Measurements from ENCODE around the gene SPATA12.

SPATA12 gene

DNA sequence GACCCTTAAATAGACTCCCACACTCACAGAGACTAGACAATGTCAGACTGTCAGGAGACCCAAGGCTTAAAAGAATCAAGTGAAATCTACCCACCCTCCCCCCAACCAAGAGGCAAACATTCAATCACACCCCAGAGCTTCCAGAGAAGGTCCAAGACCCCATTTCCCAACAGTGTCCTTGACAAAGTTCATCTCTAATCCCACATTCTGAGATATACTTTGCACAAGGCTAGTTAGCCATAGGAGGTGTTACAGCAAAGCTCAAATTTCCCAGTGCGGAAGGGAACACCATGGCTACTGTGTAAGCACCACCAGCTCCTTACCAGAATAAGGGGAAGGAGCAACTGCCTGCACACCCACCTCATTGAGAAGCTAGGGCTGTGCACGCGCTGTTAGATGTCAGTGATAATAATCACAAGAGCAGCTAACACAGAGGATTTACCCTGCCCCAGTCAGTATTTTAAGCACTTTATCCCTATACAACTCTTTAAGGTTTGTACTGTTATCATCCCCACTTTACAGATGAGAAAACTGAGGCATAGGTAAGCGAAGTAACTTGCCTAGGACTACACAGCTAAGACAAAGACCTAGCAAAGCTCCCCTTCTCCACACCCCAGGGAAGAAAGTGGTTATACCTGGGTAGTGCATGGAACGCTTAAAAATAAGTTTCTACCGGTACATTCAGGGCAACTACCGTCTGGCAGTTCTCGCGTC lies 17.3 kb downstream of the SPATA12 start:
- Histone ChIP-seq H3F3A (ENCODE audit: insufficient read depth) (no peaks in the 10 kb centered on the region), H3K79me2 (ENCODE audit: insufficient read depth, low read length) (no peaks in the 10 kb centered on the region), H3K9ac (ENCODE audit: low read length) (no peak overlapping the region), H3K9me3 (ENCODE audit: insufficient read depth, low read length) (no peaks in the 10 kb centered on the region), H3K27me3 (ENCODE audit: low read length) (no peaks in the 10 kb centered on the region), H3K4me2 (ENCODE audit: low read depth, low read length, poor library complexity, severe bottlenecking) (peak overlapping the region; percentile 60), H4K20me1 (ENCODE audit: low read depth, low read length) (no peaks in the 10 kb centered on the region), H3K9me2 (replicated peaks; ENCODE audit: insufficient read depth, low read length) (no peaks in the 10 kb centered on the region), H3K27ac (ENCODE audit: low read depth, low read length) (no peak overlapping the region), H3K4me3 (ENCODE audit: insufficient read depth, low read length, poor library complexity, severe bottlenecking) (no peak overlapping the region), H3K36me3 (ENCODE audit: low read length) (no peaks in the 10 kb centered on the region), H2AFZ (ENCODE audit: low read depth, low read length, severe bottlenecking) (peak overlapping the region; percentile 68)
- TF ChIP-seq, protein P1, sequence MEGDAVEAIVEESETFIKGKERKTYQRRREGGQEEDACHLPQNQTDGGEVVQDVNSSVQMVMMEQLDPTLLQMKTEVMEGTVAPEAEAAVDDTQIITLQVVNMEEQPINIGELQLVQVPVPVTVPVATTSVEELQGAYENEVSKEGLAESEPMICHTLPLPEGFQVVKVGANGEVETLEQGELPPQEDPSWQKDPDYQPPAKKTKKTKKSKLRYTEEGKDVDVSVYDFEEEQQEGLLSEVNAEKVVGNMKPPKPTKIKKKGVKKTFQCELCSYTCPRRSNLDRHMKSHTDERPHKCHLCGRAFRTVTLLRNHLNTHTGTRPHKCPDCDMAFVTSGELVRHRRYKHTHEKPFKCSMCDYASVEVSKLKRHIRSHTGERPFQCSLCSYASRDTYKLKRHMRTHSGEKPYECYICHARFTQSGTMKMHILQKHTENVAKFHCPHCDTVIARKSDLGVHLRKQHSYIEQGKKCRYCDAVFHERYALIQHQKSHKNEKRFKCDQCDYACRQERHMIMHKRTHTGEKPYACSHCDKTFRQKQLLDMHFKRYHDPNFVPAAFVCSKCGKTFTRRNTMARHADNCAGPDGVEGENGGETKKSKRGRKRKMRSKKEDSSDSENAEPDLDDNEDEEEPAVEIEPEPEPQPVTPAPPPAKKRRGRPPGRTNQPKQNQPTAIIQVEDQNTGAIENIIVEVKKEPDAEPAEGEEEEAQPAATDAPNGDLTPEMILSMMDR (IDR thresholded peaks at IDR 0.05; ENCODE audit: insufficient read depth, low read length, poor library complexity, severe bottlenecking), result no peak
- no peak for TF ChIP-seq EZH2phosphoT487 (conservative IDR thresholded peaks at IDR 0.05; ENCODE audit: low read length)

DNA sequence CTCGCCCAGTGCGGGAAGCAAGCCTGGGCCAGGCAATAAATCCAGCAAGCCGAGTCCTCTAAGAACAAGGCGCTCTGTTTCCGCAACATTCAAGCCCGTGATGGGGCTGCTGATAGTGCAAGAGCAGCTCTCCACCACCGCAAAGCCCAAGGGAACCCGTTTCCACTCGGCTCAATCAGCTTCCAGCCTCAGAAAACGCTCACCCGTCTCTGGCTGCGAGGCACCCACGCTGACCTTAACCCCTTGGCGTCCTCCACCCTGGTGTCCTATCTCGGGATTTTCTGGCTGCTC lies 17.8 kb downstream of the SPATA12 start:
- no peak overlapping the region for H3K4me3 ChIP-seq (ENCODE audit: insufficient read depth, low read length, poor library complexity, severe bottlenecking)
- no peaks in the 10 kb centered on the region for H3K36me3 ChIP-seq (ENCODE audit: low read length)
- peak overlapping the region; percentile 68 for H2AFZ ChIP-seq (ENCODE audit: low read depth, low read length, severe bottlenecking)
- no peaks in the 10 kb centered on the region for H4K20me1 ChIP-seq (ENCODE audit: low read depth, low read length)
- TF ChIP-seq, protein P1 (IDR thresholded peaks at IDR 0.05; ENCODE audit: insufficient read depth, low read length, poor library complexity, severe bottlenecking), result no peak
- no peak for TF ChIP-seq EZH2phosphoT487 (conservative IDR thresholded peaks at IDR 0.05; ENCODE audit: low read length)
- H3K27me3 ChIP-seq (ENCODE audit: low read length), result no peaks in the 10 kb centered on the region
- peak overlapping the region; percentile 60 for H3K4me2 ChIP-seq (ENCODE audit: low read depth, low read length, poor library complexity, severe bottlenecking)
- no peaks in the 10 kb centered on the region for H3K9me2 ChIP-seq (replicated peaks; ENCODE audit: insufficient read depth, low read length)
- H3K79me2 ChIP-seq (ENCODE audit: insufficient read depth, low read length), result no peaks in the 10 kb centered on the region
- no peak overlapping the region for H3K27ac ChIP-seq (ENCODE audit: low read depth, low read length)
- H3F3A ChIP-seq (ENCODE audit: insufficient read depth), result no peaks in the 10 kb centered on the region
- H3K9me3 ChIP-seq (ENCODE audit: insufficient read depth, low read length), result no peaks in the 10 kb centered on the region
- peak overlapping the region; percentile 46; the same call in 1 of the 2 replicates for H3K9ac ChIP-seq (ENCODE audit: low read length)

DNA sequence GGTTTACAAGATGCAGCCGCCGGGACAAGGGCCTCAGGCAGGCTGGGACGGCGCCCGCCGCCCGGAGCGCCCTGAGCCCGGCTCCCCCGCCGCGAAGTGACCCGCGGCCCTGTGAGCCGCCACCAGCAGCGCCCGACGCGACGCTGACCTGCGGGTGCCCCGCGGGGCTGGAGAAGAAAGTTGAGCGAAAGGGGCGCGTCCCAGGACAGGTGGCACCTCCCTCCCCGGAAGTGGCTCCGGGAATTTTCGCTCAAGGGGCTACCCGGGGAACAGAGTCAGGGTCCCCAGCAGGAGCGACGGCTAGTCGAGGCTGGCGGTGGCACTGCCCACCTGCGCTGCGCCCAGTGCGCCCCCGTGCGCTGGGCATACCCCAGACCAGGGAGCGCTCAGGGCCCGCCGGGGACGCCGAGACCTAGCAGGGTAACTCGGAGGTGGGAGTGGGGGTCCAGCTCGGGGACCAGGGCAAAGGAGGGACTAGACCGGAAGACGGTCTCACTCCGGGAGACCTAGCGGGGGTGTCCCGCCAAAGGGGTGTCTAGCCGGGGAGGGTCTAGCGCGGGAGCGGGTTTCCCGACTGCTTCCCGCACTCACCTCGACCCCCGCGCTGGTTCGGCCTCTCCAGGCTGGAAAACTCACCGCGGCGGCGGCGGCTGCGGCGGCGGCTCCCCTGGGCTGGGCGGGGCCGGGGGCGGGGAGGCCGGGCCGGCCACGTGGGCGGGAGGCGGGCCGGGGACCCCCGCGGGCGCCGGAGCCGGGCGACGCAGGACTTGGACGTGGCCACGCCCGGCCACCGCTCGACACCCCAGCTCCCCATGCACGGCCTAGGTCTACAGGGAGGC lies 18.4 kb downstream of the SPATA12 start:
- H3K27ac ChIP-seq (ENCODE audit: low read depth, low read length), result no peak overlapping the region

More for the DNA sequence above, 18.4 kb downstream of the SPATA12 start:
- Histone ChIP-seq H3K4me2 (ENCODE audit: low read depth, low read length, poor library complexity, severe bottlenecking) (peak overlapping the region; percentile 60), H3K27me3 (ENCODE audit: low read length) (no peaks in the 10 kb centered on the region), H3K4me3 (ENCODE audit: insufficient read depth, low read length, poor library complexity, severe bottlenecking) (peak overlapping the region; percentile 52), H3K9me3 (ENCODE audit: insufficient read depth, low read length) (no peaks in the 10 kb centered on the region), H3K79me2 (ENCODE audit: insufficient read depth, low read length) (no peaks in the 10 kb centered on the region), H3K36me3 (ENCODE audit: low read length) (no peaks in the 10 kb centered on the region), H3K9me2 (replicated peaks; ENCODE audit: insufficient read depth, low read length) (no peaks in the 10 kb centered on the region), H3K9ac (ENCODE audit: low read length) (peak overlapping the region; percentile 46), H2AFZ (ENCODE audit: low read depth, low read length, severe bottlenecking) (peak overlapping the region; percentile 68), H4K20me1 (ENCODE audit: low read depth, low read length) (no peaks in the 10 kb centered on the region), H3F3A (ENCODE audit: insufficient read depth) (no peaks in the 10 kb centered on the region)
- no peak for TF ChIP-seq EZH2phosphoT487 (conservative IDR thresholded peaks at IDR 0.05; ENCODE audit: low read length)
- TF ChIP-seq, protein P1 (IDR thresholded peaks at IDR 0.05; ENCODE audit: insufficient read depth, low read length, poor library complexity, severe bottlenecking), result no peak
